WTC11 (cell line): ENCODE measurements around the gene PYGL. TPM values are rescaled to one million over a fixed set of nuclear protein-coding genes. Genes with fewer than 3 reads are reported as not detected.
A peak's percentile ranks its signal among the peaks of the same experiment; 100 is the strongest.

Experiments
- ATAC-seq: fragments of 200-7000 bp; cut with Tn5 transposase; 2 replicates; pipeline ENCODE4 v1.10.0; 2021; ENCODE audit warnings: mild to moderate bottlenecking, moderate library complexity
- CTCF ChIA-PET: fragments of 300-600 bp; sonication (Branson Sonifier 250); formaldehyde crosslinking; loops from one replicate; lab custom pipeline; 2021; ENCODE audit warnings: antibody characterized with exemption; lab: Charles Lee
- POLR2A ChIA-PET: fragments of 350-600 bp; sonication (Branson Sonifier 250); formaldehyde crosslinking; loops from one replicate; lab custom pipeline; 2021; ENCODE audit warnings: antibody characterized with exemption; lab: Charles Lee
- DNase-seq: peaks from one replicate; pipeline ENCODE4 v3.0.0; 2021; ENCODE audit warnings: low spot score
- H3K27ac Mint-ChIP-seq: 2 replicates; pipeline ENCODE4 v1.8.0; 2021; ENCODE audit warnings: mixed read lengths
- H3K27me3 Mint-ChIP-seq: 2 replicates; pipeline ENCODE4 v1.8.0; 2021; ENCODE audit warnings: low read depth, mild to moderate bottlenecking, moderate library complexity, mixed read lengths
- H3K36me3 Mint-ChIP-seq: 2 replicates; pipeline ENCODE4 v1.8.0; 2021; ENCODE audit warnings: mixed read lengths
- H3K4me1 Mint-ChIP-seq: 2 replicates; pipeline ENCODE4 v1.8.0; 2022; ENCODE audit warnings: mixed read lengths
- H3K4me3 Mint-ChIP-seq: 2 replicates; pipeline ENCODE4 v1.8.0; 2021; ENCODE audit warnings: mild to moderate bottlenecking, moderate library complexity, mixed read lengths
- H3K9me3 Mint-ChIP-seq: 2 replicates; pipeline ENCODE4 v1.8.0; 2021; ENCODE audit warnings: mixed read lengths
- AR ChIP-seq: fragments of 250-450 bp; sonication (Bioruptor Pico); IDR thresholded peaks from 2 replicates; pipeline ENCODE4 v1.9.0; 2021; ENCODE audit warnings: mild to moderate bottlenecking
- ATF6 ChIP-seq: sonication (generic); formaldehyde crosslinking; IDR thresholded peaks from 2 replicates; pipeline ENCODE4 v1.8.1; 2023; ENCODE audit warnings: mild to moderate bottlenecking, missing genetic modification reagents
- CDX4 ChIP-seq: fragments of 250-450 bp; sonication (Bioruptor Pico); IDR thresholded peaks from 2 replicates; pipeline ENCODE4 v1.9.0; 2021; ENCODE audit warnings: moderate library complexity, mild to moderate bottlenecking, inconsistent platforms, borderline replicate concordance
- CREM ChIP-seq: sonication (generic); formaldehyde crosslinking; IDR thresholded peaks from 2 replicates; pipeline ENCODE4 v1.8.1; 2022; ENCODE audit warnings: mild to moderate bottlenecking, missing genetic modification reagents, moderate library complexity
- EMX1 ChIP-seq: fragments of 250-450 bp; sonication (Bioruptor Pico); IDR thresholded peaks from 2 replicates; pipeline ENCODE4 v1.8.0; 2021; ENCODE audit warnings: mild to moderate bottlenecking
- FOXP1 ChIP-seq: sonication (generic); formaldehyde crosslinking; IDR thresholded peaks from 2 replicates; pipeline ENCODE4 v1.8.0; 2022; ENCODE audit warnings: missing genetic modification reagents, mild to moderate bottlenecking, moderate library complexity, borderline replicate concordance
- FOXP4 ChIP-seq: sonication (generic); formaldehyde crosslinking; IDR thresholded peaks from 2 replicates; pipeline ENCODE4 v1.8.0; 2022; ENCODE audit warnings: mild to moderate bottlenecking, missing genetic modification reagents
- GTF2I ChIP-seq: fragments of 250-450 bp; sonication (Bioruptor Pico); conservative IDR thresholded peaks from 2 replicates; pipeline ENCODE4 v1.4.0; 2021; ENCODE audit warnings: mild to moderate bottlenecking
- HMGA2 ChIP-seq: fragments of 250-450 bp; sonication (Bioruptor Pico); IDR thresholded peaks from 2 replicates; pipeline ENCODE4 v1.4.0; 2021; ENCODE audit warnings: mild to moderate bottlenecking, moderate library complexity
- JAZF1 ChIP-seq: fragments of 250-450 bp; sonication (Bioruptor Pico); IDR thresholded peaks from 2 replicates; pipeline ENCODE4 v1.9.0; 2021; ENCODE audit warnings: moderate library complexity, mild to moderate bottlenecking, inconsistent platforms
- MXD4 ChIP-seq: fragments of 250-450 bp; sonication (Bioruptor Pico); IDR thresholded peaks from 2 replicates; pipeline ENCODE4 v1.8.0; 2021; ENCODE audit warnings: mild to moderate bottlenecking, moderate library complexity, borderline replicate concordance
- NFATC4 ChIP-seq: fragments of 250-450 bp; sonication (Bioruptor Pico); IDR thresholded peaks from 2 replicates; pipeline ENCODE4 v1.9.0; 2021; ENCODE audit warnings: mild to moderate bottlenecking
- PRRX2 ChIP-seq: fragments of 250-450 bp; sonication (Bioruptor Pico); IDR thresholded peaks from 2 replicates; pipeline ENCODE4 v1.8.0; 2021; ENCODE audit warnings: mild to moderate bottlenecking
- RORB ChIP-seq: fragments of 250-450 bp; sonication (Bioruptor Pico); IDR thresholded peaks from 2 replicates; pipeline ENCODE4 v1.9.0; 2021; ENCODE audit warnings: mild to moderate bottlenecking
- TEAD1 ChIP-seq: sonication (generic); formaldehyde crosslinking; IDR thresholded peaks from 2 replicates; pipeline ENCODE4 v1.8.0; 2022; ENCODE audit warnings: mild to moderate bottlenecking, missing genetic modification reagents
- ZNF138 ChIP-seq: sonication (generic); formaldehyde crosslinking; conservative IDR thresholded peaks from 2 replicates; pipeline ENCODE4 v1.8.1; 2022; ENCODE audit warnings: mild to moderate bottlenecking, moderate library complexity, missing genetic modification reagents
- ZNF263 ChIP-seq: sonication (generic); formaldehyde crosslinking; IDR thresholded peaks from 2 replicates; pipeline ENCODE4 v1.8.1; 2022; ENCODE audit warnings: low read depth, mild to moderate bottlenecking, moderate library complexity, missing genetic modification reagents
- ZNF416 ChIP-seq: fragments of 250-450 bp; sonication (Bioruptor Pico); IDR thresholded peaks from 2 replicates; pipeline ENCODE4 v1.9.0; 2021; ENCODE audit warnings: mild to moderate bottlenecking, inconsistent platforms
- ZNF425 ChIP-seq: fragments of 250-450 bp; sonication (Bioruptor Pico); conservative IDR thresholded peaks from 2 replicates; pipeline ENCODE4 v1.9.0; 2021; ENCODE audit warnings: mild to moderate bottlenecking
- ZNF671 ChIP-seq: fragments of 250-450 bp; sonication (Bioruptor Pico); IDR thresholded peaks from 2 replicates; pipeline ENCODE4 v1.8.0; 2021; ENCODE audit warnings: mild to moderate bottlenecking
- total RNA-seq: library from RNA; stranded (reverse); gene quantifications from 3 replicates; pipeline ENCODE4 v1.2.3, GENCODE V29; 2021

Gene PYGL
- total RNA-seq, 1 experiment from 2014 or later: 81.0 TPM

DNA sequence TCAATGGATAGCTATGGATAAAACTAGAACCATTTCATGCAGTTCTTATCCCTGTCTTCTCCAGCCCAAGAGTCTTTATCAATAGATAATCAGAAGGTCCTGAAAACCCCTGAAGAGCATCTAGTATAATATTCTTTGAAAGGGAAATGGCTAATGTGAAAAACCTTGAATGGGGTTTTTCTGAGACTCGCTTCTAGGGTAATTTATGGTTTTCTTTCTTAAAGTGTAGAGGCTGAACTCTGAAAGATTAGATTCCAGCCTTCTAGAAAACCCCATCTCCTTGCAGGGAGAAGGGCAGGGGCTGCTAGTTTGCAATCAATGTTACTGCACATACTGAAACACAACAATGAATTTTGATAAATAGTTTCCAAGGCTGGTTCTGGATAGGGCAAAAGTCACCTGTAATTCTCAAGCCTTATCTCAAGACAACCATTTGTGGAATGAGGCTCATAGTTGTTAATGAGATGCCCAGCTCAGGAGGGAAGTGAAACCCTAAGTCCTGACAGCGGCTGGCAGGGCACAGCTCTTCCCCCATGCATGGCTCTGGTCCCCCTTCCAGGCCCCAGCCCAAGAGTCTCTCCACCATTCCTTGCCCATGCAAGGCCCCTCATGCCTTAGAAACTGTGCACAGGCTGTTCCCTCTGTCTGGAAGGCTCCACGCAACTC lies 33.7 kb upstream of the PYGL start (continued):
- TF ChIP-seq FOXP4 (CRISPR knock-in tag): no peak
- no peak for TF ChIP-seq HMGA2 (CRISPR knock-in tag)
- no peak for TF ChIP-seq CREM (CRISPR knock-in tag)
- TF ChIP-seq PRRX2 (CRISPR knock-in tag): no peak
- no peak for TF ChIP-seq AR
- TF ChIP-seq TEAD1: no peak

GRCh38 chr14:50974118-50974517 lies 29.8 kb upstream of the PYGL start:
- ChIA-PET CTCF (no interaction called here), POLR2A (no interaction called here)
- DNase-seq: no peak
- no peaks in the 10 kb centered on the region for H3K9me3 Mint-ChIP-seq
- no peak overlapping the region for H3K27ac Mint-ChIP-seq
- TF ChIP-seq ZNF671 (CRISPR knock-in tag) (no peak), NFATC4 (CRISPR knock-in tag) (no peak), MXD4 (CRISPR knock-in tag) (no peak), JAZF1 (CRISPR knock-in tag) (no peak)
- H3K4me3 Mint-ChIP-seq: no peak overlapping the region
- ATAC-seq: no peak
- H3K36me3 Mint-ChIP-seq: no peaks in the 10 kb centered on the region
- no peaks in the 10 kb centered on the region; the same call in 1 of the 2 replicates for H3K27me3 Mint-ChIP-seq
- H3K4me1 Mint-ChIP-seq: no peaks in the 10 kb centered on the region

DNA sequence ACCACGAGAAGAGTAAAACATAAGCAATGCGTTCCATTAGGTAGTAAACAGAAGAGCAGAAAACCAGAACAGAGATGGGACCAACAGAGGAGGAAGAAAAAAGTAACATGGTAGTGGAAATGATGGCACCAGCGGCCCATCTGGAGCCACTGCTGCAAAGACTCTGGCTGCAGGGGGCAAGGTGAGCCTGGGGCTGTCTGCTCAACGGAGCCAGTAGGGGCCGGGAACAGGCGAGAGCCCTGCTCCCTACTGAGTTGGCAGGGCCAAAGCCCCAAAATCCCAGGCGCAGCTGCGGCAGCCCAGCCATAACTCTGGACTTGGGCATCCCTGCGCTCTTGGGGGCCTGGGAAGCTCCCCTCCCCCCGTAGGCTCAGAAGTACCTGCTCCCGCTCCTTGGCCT lies 28.5 kb upstream of the PYGL start:
- CTCF ChIA-PET: no interaction called here
- Mint-ChIP-seq H3K27me3 (no peaks in the 10 kb centered on the region; the same call in 1 of the 2 replicates), H3K4me3 (no peak overlapping the region)
- peak; percentile 53 for ATAC-seq
- no peak for TF ChIP-seq ZNF416
- TF ChIP-seq, all 79 proteins: peak for 0
- Mint-ChIP-seq H3K27ac (no peak overlapping the region), H3K4me1 (no peaks in the 10 kb centered on the region), H3K9me3 (no peaks in the 10 kb centered on the region), H3K36me3 (no peaks in the 10 kb centered on the region)
- POLR2A ChIA-PET: no interaction called here
- no peak for DNase-seq

- DNase-seq (no peak), ATAC-seq (no peak)
- Mint-ChIP-seq H3K27me3 (no peaks in the 10 kb centered on the region), H3K9me3 (no peaks in the 10 kb centered on the region), H3K4me3 (no peak overlapping the region), H3K27ac (no peak overlapping the region), H3K36me3 (no peaks in the 10 kb centered on the region), H3K4me1 (no peaks in the 10 kb centered on the region)
- CTCF ChIA-PET: interaction anchor here (1.1 kb wide), 1 partner anchor 110 kb away, joined by 3 read pairs; no protein-coding TSS in a partner anchor
- POLR2A ChIA-PET: no interaction called here
- TF ChIP-seq EMX1 (CRISPR knock-in tag) (no peak), ZNF263 (CRISPR knock-in tag) (no peak), ATF6 (CRISPR knock-in tag) (no peak), ZNF138 (CRISPR knock-in tag) (no peak), GTF2I (CRISPR knock-in tag) (no peak), RORB (CRISPR knock-in tag) (no peak), ZNF425 (CRISPR knock-in tag) (no peak), FOXP1 (CRISPR knock-in tag) (no peak), CDX4 (no peak)
Observed at GRCh38 chr14:50970886-50971781, 26.9 kb upstream of the PYGL start.
